HEK293T (cell line): ENCODE data around the gene FBXW8.

Experiments
- ARNT ChIP-seq: fragments of 450-650 bp; IDR thresholded peaks from 2 replicates; pipeline ENCODE4 v1.6.1; 2017; ENCODE audit warnings: mild to moderate bottlenecking
- BHLHE40 ChIP-seq: fragments of 450-650 bp; IDR thresholded peaks from 2 replicates; pipeline ENCODE4 v1.6.1; 2016; ENCODE audit warnings: mild to moderate bottlenecking, moderate library complexity, borderline replicate concordance
- ELF4 ChIP-seq: fragments of 450-650 bp; IDR thresholded peaks from 2 replicates; pipeline ENCODE4 v1.6.1; 2017; ENCODE audit warnings: antibody characterized with exemption
- FOXK2 ChIP-seq: fragments of 450-650 bp; IDR thresholded peaks from 2 replicates; pipeline ENCODE4 v1.6.1; 2016; ENCODE audit warnings: mild to moderate bottlenecking
- FOXM1 ChIP-seq: fragments of 450-650 bp; IDR thresholded peaks from 2 replicates; pipeline ENCODE4 v1.6.1; 2017; ENCODE audit warnings: mild to moderate bottlenecking, borderline replicate concordance
- HDGF ChIP-seq: fragments of 450-650 bp; IDR thresholded peaks from 2 replicates; pipeline ENCODE4 v1.6.1; 2017; ENCODE audit warnings: antibody characterized with exemption, borderline replicate concordance
- NFRKB ChIP-seq: fragments of 450-650 bp; IDR thresholded peaks from 2 replicates; pipeline ENCODE4 v1.6.1; 2016; ENCODE audit warnings: mild to moderate bottlenecking, moderate library complexity
- SP1 ChIP-seq: fragments of 450-650 bp; IDR thresholded peaks from 2 replicates; pipeline ENCODE4 v1.6.1; 2017
- SUZ12 ChIP-seq: fragments of 450-650 bp; IDR thresholded peaks from 2 replicates; pipeline ENCODE4 v1.6.1; 2016; ENCODE audit warnings: mild to moderate bottlenecking
- TARDBP ChIP-seq: fragments of 450-650 bp; IDR thresholded peaks from 2 replicates; pipeline ENCODE4 v1.6.1; 2016
- ZNF384 ChIP-seq: fragments of 450-650 bp; IDR thresholded peaks from 2 replicates; pipeline ENCODE4 v1.6.1; 2016
- TF ChIP-seq, protein P1 (sequence below): fragments of 450-650 bp; IDR thresholded peaks from 2 replicates; pipeline ENCODE4 v1.6.1; 2016

DNA sequence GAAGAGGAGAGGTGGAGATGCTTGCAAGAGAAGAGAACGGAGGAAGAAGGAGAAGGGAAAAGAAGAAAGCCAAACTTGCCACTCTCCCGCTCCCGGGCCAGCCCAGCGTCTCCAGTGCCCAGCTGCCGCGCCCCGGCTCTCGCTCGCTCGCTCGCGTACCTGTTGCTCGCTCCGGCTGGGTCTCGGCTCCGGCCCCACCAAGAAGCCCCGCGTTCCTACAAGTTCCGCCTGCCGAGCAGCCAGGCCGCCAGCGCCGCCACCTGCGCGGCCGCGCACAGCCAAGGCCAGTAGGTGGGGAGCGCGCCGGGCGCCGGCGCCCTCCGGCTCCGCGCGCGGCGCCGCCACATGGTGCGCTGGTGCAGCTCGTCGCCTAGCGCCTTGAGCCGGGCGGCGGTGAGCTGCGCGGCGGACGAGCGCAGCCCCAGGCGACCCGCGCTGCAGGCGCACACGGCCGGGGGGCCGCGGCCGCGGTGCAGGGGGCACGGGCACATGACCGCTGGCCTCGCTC lies 29.9 kb upstream of the FBXW8 start:
- TF ChIP-seq FOXM1: peak; percentile 60
- TF ChIP-seq SUZ12: no peak
- TF ChIP-seq ZNF384: no peak
- TF ChIP-seq SP1: no peak
- TF ChIP-seq, protein P1, sequence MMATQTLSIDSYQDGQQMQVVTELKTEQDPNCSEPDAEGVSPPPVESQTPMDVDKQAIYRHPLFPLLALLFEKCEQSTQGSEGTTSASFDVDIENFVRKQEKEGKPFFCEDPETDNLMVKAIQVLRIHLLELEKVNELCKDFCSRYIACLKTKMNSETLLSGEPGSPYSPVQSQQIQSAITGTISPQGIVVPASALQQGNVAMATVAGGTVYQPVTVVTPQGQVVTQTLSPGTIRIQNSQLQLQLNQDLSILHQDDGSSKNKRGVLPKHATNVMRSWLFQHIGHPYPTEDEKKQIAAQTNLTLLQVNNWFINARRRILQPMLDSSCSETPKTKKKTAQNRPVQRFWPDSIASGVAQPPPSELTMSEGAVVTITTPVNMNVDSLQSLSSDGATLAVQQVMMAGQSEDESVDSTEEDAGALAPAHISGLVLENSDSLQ: no peak
- no peak for TF ChIP-seq HDGF
- TF ChIP-seq BHLHE40: no peak
- TF ChIP-seq ELF4: no peak
- no peak for TF ChIP-seq FOXK2
- TF ChIP-seq NFRKB: no peak
- peak; percentile 36; the same call in 1 of the 2 replicates for TF ChIP-seq ARNT
- no peak for TF ChIP-seq TARDBP
